Osteocyte (in vitro differentiated cells): Measurements from ENCODE around the gene CCDC158. TPM values are rescaled to one million over a fixed set of nuclear protein-coding genes. Genes with fewer than 3 reads are reported as not detected.
"Not testable (repeated sequence)": the region's sequence is repeated elsewhere in the genome, so short reads cannot be mapped to it uniquely, and the experiment has no call there.

ENCODE experiments used
- DNase-seq: peaks from one replicate; pipeline ENCODE4 v3.0.0; 2021; ENCODE audit warnings: mixed read lengths; ENCODE audit not compliant: unreplicated experiment; ENCODE audit errors: extremely low spot score
- H3K27ac Mint-ChIP-seq: one replicate; pipeline ENCODE4 v1.8.0; 2021; ENCODE audit warnings: mild to moderate bottlenecking, mixed read lengths; ENCODE audit not compliant: unreplicated experiment
- H3K27me3 Mint-ChIP-seq: one replicate; pipeline ENCODE4 v1.8.0; 2021; ENCODE audit warnings: mixed read lengths; ENCODE audit not compliant: unreplicated experiment
- H3K36me3 Mint-ChIP-seq: one replicate; pipeline ENCODE4 v1.8.0; 2021; ENCODE audit warnings: mixed read lengths; ENCODE audit not compliant: unreplicated experiment
- H3K4me1 Mint-ChIP-seq: one replicate; pipeline ENCODE4 v1.8.0; 2021; ENCODE audit warnings: mixed read lengths; ENCODE audit not compliant: unreplicated experiment
- H3K4me3 Mint-ChIP-seq: one replicate; pipeline ENCODE4 v1.8.0; 2021; ENCODE audit warnings: mild to moderate bottlenecking, moderate library complexity, mixed read lengths; ENCODE audit not compliant: unreplicated experiment
- H3K9me3 Mint-ChIP-seq: one replicate; pipeline ENCODE4 v1.8.0; 2021; ENCODE audit warnings: mixed read lengths; ENCODE audit not compliant: unreplicated experiment
- total RNA-seq: library from RNA; stranded (reverse); gene quantifications from 2 replicates; pipeline ENCODE4 v1.2.1, GENCODE V29; 2021
- TF ChIP-seq, protein P1 (sequence below): fragments of 200-600 bp; sonication (generic); IDR thresholded peaks from 2 replicates; pipeline ENCODE4 v1.5.0; 2021; ENCODE audit warnings: antibody characterized with exemption, mild to moderate bottlenecking, moderate library complexity

CCDC158 gene
- total RNA-seq, 1 donor from 2014 or later, result not detected

DNA sequence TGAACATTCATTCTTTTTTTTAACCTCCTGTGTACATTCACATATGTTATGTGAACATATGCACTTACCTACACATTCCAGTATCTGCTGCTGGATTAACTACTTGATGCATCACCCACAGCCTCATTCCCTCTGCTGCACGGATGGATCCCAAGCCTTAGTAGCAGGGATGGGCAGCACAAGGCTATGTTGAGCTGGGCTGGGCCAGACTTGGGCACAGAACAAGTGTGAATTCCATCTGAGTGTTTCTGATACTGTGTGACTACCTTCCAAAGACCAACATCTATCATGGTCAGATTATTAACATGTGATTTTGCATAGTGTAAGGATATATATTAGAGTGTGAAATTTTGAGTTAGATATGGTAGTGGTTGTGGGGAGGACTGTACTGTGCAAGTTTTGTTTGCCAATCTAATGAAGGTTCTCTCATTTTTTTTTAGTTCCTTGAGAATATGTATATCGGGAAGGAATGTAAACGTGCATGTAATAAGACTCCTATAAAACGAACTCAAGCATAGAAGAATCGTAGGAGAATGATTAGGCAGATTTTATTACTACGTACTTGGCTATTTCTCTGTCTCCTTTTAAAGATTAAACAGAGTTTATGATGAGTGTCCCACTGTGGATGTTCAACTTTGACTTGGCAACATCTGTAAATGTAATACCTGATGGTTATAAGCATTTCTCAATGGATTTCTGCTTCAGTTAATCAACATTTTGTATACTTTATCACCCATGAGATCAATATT is 137.8 kb downstream of the CCDC158 start:
- Mint-ChIP-seq H3K27me3 (peaks cover 30% of the 10 kb centered on the region), H3K9me3 (peaks cover 11% of the 10 kb centered on the region), H3K36me3 (peaks cover 1% of the 10 kb centered on the region), H3K4me1 (no peaks in the 10 kb centered on the region), H3K27ac (no peak overlapping the region), H3K4me3 (no peak overlapping the region)
- DNase-seq, result no peak
- TF ChIP-seq, protein P1, sequence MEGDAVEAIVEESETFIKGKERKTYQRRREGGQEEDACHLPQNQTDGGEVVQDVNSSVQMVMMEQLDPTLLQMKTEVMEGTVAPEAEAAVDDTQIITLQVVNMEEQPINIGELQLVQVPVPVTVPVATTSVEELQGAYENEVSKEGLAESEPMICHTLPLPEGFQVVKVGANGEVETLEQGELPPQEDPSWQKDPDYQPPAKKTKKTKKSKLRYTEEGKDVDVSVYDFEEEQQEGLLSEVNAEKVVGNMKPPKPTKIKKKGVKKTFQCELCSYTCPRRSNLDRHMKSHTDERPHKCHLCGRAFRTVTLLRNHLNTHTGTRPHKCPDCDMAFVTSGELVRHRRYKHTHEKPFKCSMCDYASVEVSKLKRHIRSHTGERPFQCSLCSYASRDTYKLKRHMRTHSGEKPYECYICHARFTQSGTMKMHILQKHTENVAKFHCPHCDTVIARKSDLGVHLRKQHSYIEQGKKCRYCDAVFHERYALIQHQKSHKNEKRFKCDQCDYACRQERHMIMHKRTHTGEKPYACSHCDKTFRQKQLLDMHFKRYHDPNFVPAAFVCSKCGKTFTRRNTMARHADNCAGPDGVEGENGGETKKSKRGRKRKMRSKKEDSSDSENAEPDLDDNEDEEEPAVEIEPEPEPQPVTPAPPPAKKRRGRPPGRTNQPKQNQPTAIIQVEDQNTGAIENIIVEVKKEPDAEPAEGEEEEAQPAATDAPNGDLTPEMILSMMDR, result no peak

DNA sequence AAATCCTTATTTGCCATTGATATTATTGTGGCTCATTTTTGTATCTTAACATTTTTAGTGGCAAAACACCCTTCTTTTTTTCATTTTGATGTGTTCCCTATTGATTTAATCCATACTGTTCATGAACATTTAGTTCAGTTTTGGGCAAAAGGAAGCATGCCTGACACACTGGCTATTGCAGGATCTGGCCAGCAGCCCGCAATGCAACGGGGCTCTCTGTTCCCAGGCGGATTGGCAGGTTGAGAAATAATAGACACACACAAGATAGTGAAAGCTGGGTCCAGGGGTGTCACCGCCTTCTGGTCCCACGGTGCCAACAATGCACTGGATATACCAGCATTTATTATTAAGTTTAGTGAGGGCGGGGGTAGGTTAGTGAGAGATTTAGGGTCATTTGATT is 139.3 kb downstream of the CCDC158 start:
- H3K4me1 Mint-ChIP-seq, H3K27ac Mint-ChIP-seq, H3K4me3 Mint-ChIP-seq, H3K36me3 Mint-ChIP-seq, H3K9me3 Mint-ChIP-seq, DNase-seq: not testable (repeated sequence)
- peaks cover 25% of the 10 kb centered on the region for H3K27me3 Mint-ChIP-seq

GRCh38 chr4:76280488-76281441 is 140.2 kb downstream of the CCDC158 start:
- Mint-ChIP-seq H3K27ac (no peak overlapping the region), H3K9me3 (peaks cover under 1% of the 10 kb centered on the region), H3K4me1 (no peaks in the 10 kb centered on the region), H3K36me3 (no peaks in the 10 kb centered on the region), H3K4me3 (no peak overlapping the region), H3K27me3 (peaks cover 25% of the 10 kb centered on the region)
- TF ChIP-seq, protein P1, result no peak
- DNase-seq, result no peak

DNA sequence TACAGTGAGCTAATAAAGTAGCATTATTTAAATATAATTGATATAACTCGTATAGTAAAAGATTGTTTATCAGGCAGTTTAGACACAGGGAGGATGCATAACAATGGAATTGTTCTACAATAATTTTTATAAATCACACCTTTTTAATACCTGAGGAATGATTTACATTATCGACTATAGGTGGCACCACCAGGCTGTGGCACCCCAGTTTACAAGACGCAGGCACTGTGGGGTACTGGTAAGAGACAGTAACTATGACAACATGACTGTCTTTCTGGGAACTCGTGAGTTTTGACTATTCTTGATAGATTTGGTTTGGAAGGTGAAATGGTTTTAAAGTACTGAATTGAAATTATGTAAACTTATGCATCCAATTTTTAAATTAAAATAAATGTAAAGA is 141.5 kb downstream of the CCDC158 start:
- no peak for DNase-seq
- H3K27me3 Mint-ChIP-seq, result peaks cover 32% of the 10 kb centered on the region
- no peak overlapping the region for H3K4me3 Mint-ChIP-seq
- no peaks in the 10 kb centered on the region for H3K4me1 Mint-ChIP-seq
- TF ChIP-seq, protein P1, result no peak
- no peaks in the 10 kb centered on the region for H3K9me3 Mint-ChIP-seq
- no peak overlapping the region for H3K27ac Mint-ChIP-seq
- no peaks in the 10 kb centered on the region for H3K36me3 Mint-ChIP-seq

- no peaks in the 10 kb centered on the region for H3K4me1 Mint-ChIP-seq
- peaks cover 38% of the 10 kb centered on the region for H3K27me3 Mint-ChIP-seq
- no peak overlapping the region for H3K27ac Mint-ChIP-seq
- TF ChIP-seq, protein P1, result no peak
- no peaks in the 10 kb centered on the region for H3K36me3 Mint-ChIP-seq
- no peak for DNase-seq
- H3K9me3 Mint-ChIP-seq, result no peaks in the 10 kb centered on the region
- no peak overlapping the region for H3K4me3 Mint-ChIP-seq
These were observed 142.4 kb downstream of the CCDC158 start for GRCh38 chr4:76278583-76278982.
